H9 (cell line): ENCODE measurements around the gene NAGPA. TPM values are rescaled to one million over a fixed set of nuclear protein-coding genes. Genes with fewer than 3 reads are reported as not detected.

Source experiments
- DNase-seq: peaks from one replicate; pipeline ENCODE4 v3.0.0-alpha.2; 2017
- H2AFZ ChIP-seq: one replicate; pipeline ENCODE4 v1.6.1; 2013; ENCODE audit warnings: mild to moderate bottlenecking, low read length, control low read depth, moderate library complexity
- H2AK5ac ChIP-seq: 2 replicates; pipeline ENCODE4 v1.6.1; 2013; ENCODE audit warnings: low read length, control low read depth, mixed read lengths; ENCODE audit not compliant: insufficient read length
- H2BK120ac ChIP-seq: one replicate; pipeline ENCODE4 v1.6.1; 2013; ENCODE audit warnings: low read depth, mild to moderate bottlenecking, low read length, control low read depth, inconsistent platforms; ENCODE audit not compliant: poor library complexity, severe bottlenecking
- H2BK12ac ChIP-seq: 2 replicates; pipeline ENCODE4 v1.6.1; 2013; ENCODE audit warnings: low read length, control low read depth, mixed read lengths, low read depth; ENCODE audit not compliant: insufficient read length
- H2BK15ac ChIP-seq: 2 replicates; pipeline ENCODE4 v1.6.1; 2013; ENCODE audit warnings: low read depth, low read length, control low read depth
- H2BK20ac ChIP-seq: one replicate; pipeline ENCODE4 v1.6.1; 2013; ENCODE audit warnings: low read depth, mild to moderate bottlenecking, low read length, control low read depth, inconsistent platforms; ENCODE audit not compliant: poor library complexity, severe bottlenecking
- H2BK5ac ChIP-seq: 2 replicates; pipeline ENCODE4 v1.6.1; 2013; ENCODE audit warnings: low read length, control low read depth, mixed read lengths; ENCODE audit not compliant: insufficient read length
- H3K14ac ChIP-seq: 2 replicates; pipeline ENCODE4 v1.6.1; 2013; ENCODE audit warnings: low read length, control low read depth; ENCODE audit not compliant: insufficient read depth
- H3K18ac ChIP-seq: 2 replicates; pipeline ENCODE4 v1.6.1; 2013; ENCODE audit warnings: low read depth, mild to moderate bottlenecking, mixed read lengths, low read length, control low read depth; ENCODE audit not compliant: insufficient read length
- H3K23ac ChIP-seq: 2 replicates; pipeline ENCODE4 v1.6.1; 2013; ENCODE audit warnings: low read length, control low read depth, mixed read lengths, low read depth; ENCODE audit not compliant: insufficient read length
- H3K23me2 ChIP-seq: 2 replicates; pipeline ENCODE4 v1.6.1; 2013; ENCODE audit warnings: low read depth, mild to moderate bottlenecking, mixed read lengths, low read length, control low read depth; ENCODE audit not compliant: insufficient read length, poor library complexity, severe bottlenecking
- H3K27ac ChIP-seq: 2 replicates; pipeline ENCODE4 v1.5.1; 2013; ENCODE audit warnings: low read length, control low read depth, mixed read lengths, low read depth; ENCODE audit not compliant: insufficient read length
- H3K27me3 ChIP-seq: 2 replicates; pipeline ENCODE4 v1.6.1; 2013; ENCODE audit warnings: low read length, control low read depth, inconsistent platforms; ENCODE audit not compliant: insufficient read depth
- H3K4ac ChIP-seq: 2 replicates; pipeline ENCODE4 v1.6.1; 2013; ENCODE audit warnings: low read depth, mild to moderate bottlenecking, control low read depth, inconsistent platforms, low read length, moderate library complexity
- H3K4me1 ChIP-seq: 2 replicates; pipeline ENCODE4 v1.6.1; 2013; ENCODE audit warnings: low read length, control low read depth, inconsistent platforms; ENCODE audit not compliant: insufficient read depth
- H3K4me2 ChIP-seq: 2 replicates; pipeline ENCODE4 v1.6.1; 2013; ENCODE audit warnings: low read length, control low read depth, mixed read lengths; ENCODE audit not compliant: insufficient read length, insufficient read depth
- H3K56ac ChIP-seq: 2 replicates; pipeline ENCODE4 v1.6.1; 2013; ENCODE audit warnings: low read depth, mild to moderate bottlenecking, mixed read lengths, low read length, control low read depth; ENCODE audit not compliant: insufficient read length
- H3K79me1 ChIP-seq: 2 replicates; pipeline ENCODE4 v1.6.1; 2013; ENCODE audit warnings: low read depth, mild to moderate bottlenecking, moderate library complexity, low read length, control low read depth, inconsistent platforms; ENCODE audit not compliant: insufficient read depth, poor library complexity, severe bottlenecking
- H3K79me2 ChIP-seq: 2 replicates; pipeline ENCODE4 v1.6.1; 2013; ENCODE audit warnings: low read length, control low read depth, inconsistent platforms; ENCODE audit not compliant: insufficient read depth
- H3K9ac ChIP-seq: 2 replicates; pipeline ENCODE4 v1.6.1; 2013; ENCODE audit warnings: low read length, control low read depth, mixed read lengths; ENCODE audit not compliant: insufficient read length; ENCODE audit errors: extremely low read depth
- H3K9me3 ChIP-seq: one replicate; pipeline ENCODE4 v1.6.1; 2013; ENCODE audit warnings: low read depth, low read length, inconsistent platforms; ENCODE audit not compliant: control insufficient read depth
- H3T11ph ChIP-seq: one replicate; pipeline ENCODE4 v1.6.1; 2013; ENCODE audit warnings: mild to moderate bottlenecking, low read length, control low read depth, inconsistent platforms
- H4K20me1 ChIP-seq: one replicate; pipeline ENCODE4 v1.6.1; 2013; ENCODE audit not compliant: control insufficient read depth, insufficient read length, insufficient read depth
- H4K5ac ChIP-seq: 2 replicates; pipeline ENCODE4 v1.6.1; 2013; ENCODE audit warnings: low read depth, mild to moderate bottlenecking, mixed read lengths, low read length, control low read depth; ENCODE audit not compliant: insufficient read length
- H4K8ac ChIP-seq: replicated peaks from 2 replicates; pipeline ENCODE4 v1.6.1; 2013; ENCODE audit warnings: low read length, control low read depth, mixed read lengths, low read depth; ENCODE audit not compliant: insufficient read length
- H4K91ac ChIP-seq: 2 replicates; pipeline ENCODE4 v1.6.1; 2013; ENCODE audit warnings: low read depth, mild to moderate bottlenecking, moderate library complexity, mixed read lengths, low read length, control low read depth; ENCODE audit not compliant: insufficient read length
- H3K27ac Mint-ChIP-seq, 3 experiments: 2 replicates in 2 of 3; 3 replicates in 1 of 3; pipeline ENCODE4 v1.8.0; 2020 to 2021; ENCODE audit warnings: mixed read lengths in 3 of 3, mild to moderate bottlenecking in 1 of 3, moderate library complexity in 1 of 3
- H3K27me3 Mint-ChIP-seq: 2 replicates; pipeline ENCODE4 v1.8.0; 2021; ENCODE audit warnings: low read depth, mild to moderate bottlenecking, moderate library complexity, mixed read lengths
- H3K36me3 Mint-ChIP-seq, 3 experiments: 2 replicates in 2 of 3; 3 replicates in 1 of 3; pipeline ENCODE4 v1.8.0; 2020 to 2021; ENCODE audit warnings: low read depth in 3 of 3, mixed read lengths in 3 of 3; ENCODE audit not compliant: insufficient read depth in 1 of 3
- H3K4me1 Mint-ChIP-seq, 2 experiments: 2 replicates each; pipeline ENCODE4 v1.8.0; 2020; ENCODE audit warnings: mixed read lengths in 2 of 2
- H3K4me3 Mint-ChIP-seq, 2 experiments: 2 replicates in 1 of 2; 3 replicates in 1 of 2; pipeline ENCODE4 v1.8.0; 2020 to 2021; ENCODE audit warnings: mild to moderate bottlenecking in 2 of 2, mixed read lengths in 2 of 2, moderate library complexity in 1 of 2
- H3K9me3 Mint-ChIP-seq, 2 experiments: 2 replicates in 1 of 2; 3 replicates in 1 of 2; pipeline ENCODE4 v1.8.0; 2020; ENCODE audit warnings: mild to moderate bottlenecking in 2 of 2, mixed read lengths in 2 of 2, moderate library complexity in 1 of 2
- WGBS: extraction: QIAGEN DNeasy Blood & Tissue Kit; methylation state at CpG from one replicate; pipeline ENCODE4 v1.1.7; 2013; ENCODE audit warnings: missing lambda C conversion rate, low lambda C conversion rate, mixed read lengths; ENCODE audit not compliant: insufficient read length; ENCODE audit errors: extremely low coverage; 5-methylcytosine and 5-hydroxymethylcytosine counted together
- total RNA-seq: library from RNA; stranded (reverse); gene quantifications from 2 replicates; pipeline ENCODE4 v1.2.1, GENCODE V29; 2021
- TF ChIP-seq, protein P1 (sequence below): fragments of 200-600 bp; sonication (generic); conservative IDR thresholded peaks from 3 replicates; pipeline ENCODE4 v1.8.0; 2021; ENCODE audit warnings: antibody characterized with exemption, mild to moderate bottlenecking

NAGPA gene
- total RNA-seq, 1 experiment from 2014 or later: 12.1 TPM

DNA sequence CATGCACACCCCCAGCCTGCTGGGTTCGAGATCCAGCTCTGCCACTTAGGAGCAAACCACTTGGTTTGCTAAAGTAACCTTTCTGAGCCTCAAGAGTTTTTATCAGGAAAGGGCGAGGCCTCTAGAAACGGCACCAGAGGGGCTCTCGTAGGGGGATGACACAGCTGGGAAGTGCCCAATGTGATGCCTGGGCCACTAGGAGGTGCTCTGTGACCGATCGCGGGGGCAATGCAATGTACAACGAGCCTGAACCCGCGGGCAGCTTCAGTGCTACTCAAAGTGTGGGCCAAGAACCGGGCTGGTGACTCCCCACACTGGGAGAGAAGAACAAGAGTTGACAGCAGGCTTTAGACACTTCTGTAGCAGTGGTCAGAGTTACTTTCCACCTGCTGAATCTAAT lies 22.6 kb upstream of the NAGPA start:
- Histone ChIP-seq H3K79me2 (no peaks in the 10 kb centered on the region), H3K4me1 (peaks cover 4% of the 10 kb centered on the region; the same call in 1 of the 2 replicates), H2AK5ac (no peak overlapping the region), H2AFZ (no peak overlapping the region), H4K91ac (no peak overlapping the region), H4K20me1 (no peaks in the 10 kb centered on the region), H3K4me2 (no peak overlapping the region), H2BK120ac (no peak overlapping the region), H3K23me2 (no peaks in the 10 kb centered on the region), H3K9me3 (no peaks in the 10 kb centered on the region), H3K79me1 (no peaks in the 10 kb centered on the region), H3K14ac (no peak overlapping the region), H3T11ph (no peak overlapping the region), H3K18ac (no peak overlapping the region), H2BK5ac (no peak overlapping the region), H3K27ac (no peak overlapping the region), H3K27me3 (no peaks in the 10 kb centered on the region), H2BK20ac (no peak overlapping the region), H2BK12ac (no peak overlapping the region), H4K5ac (no peak overlapping the region), H3K4ac (no peak overlapping the region), H3K56ac (no peak overlapping the region), H2BK15ac (no peak overlapping the region), H3K23ac (no peak overlapping the region), H4K8ac (no peak overlapping the region), H3K9ac (no peak overlapping the region)
- no CpG with 5 or more reads among the region's 11 CpGs for WGBS
- Mint-ChIP-seq H3K4me1 (peaks cover 23 to 27% of the 10 kb centered on the region in 2 experiments), H3K36me3 (no peaks in the 10 kb centered on the region), H3K27me3 (no peaks in the 10 kb centered on the region; the same call in 1 of the 2 replicates), H3K9me3 (no peaks in the 10 kb centered on the region), H3K27ac (no peak overlapping the region; a peak in 1 of 7 replicates), H3K4me3 (no peak overlapping the region)
- DNase-seq: peak; percentile 81
- TF ChIP-seq, protein P1, sequence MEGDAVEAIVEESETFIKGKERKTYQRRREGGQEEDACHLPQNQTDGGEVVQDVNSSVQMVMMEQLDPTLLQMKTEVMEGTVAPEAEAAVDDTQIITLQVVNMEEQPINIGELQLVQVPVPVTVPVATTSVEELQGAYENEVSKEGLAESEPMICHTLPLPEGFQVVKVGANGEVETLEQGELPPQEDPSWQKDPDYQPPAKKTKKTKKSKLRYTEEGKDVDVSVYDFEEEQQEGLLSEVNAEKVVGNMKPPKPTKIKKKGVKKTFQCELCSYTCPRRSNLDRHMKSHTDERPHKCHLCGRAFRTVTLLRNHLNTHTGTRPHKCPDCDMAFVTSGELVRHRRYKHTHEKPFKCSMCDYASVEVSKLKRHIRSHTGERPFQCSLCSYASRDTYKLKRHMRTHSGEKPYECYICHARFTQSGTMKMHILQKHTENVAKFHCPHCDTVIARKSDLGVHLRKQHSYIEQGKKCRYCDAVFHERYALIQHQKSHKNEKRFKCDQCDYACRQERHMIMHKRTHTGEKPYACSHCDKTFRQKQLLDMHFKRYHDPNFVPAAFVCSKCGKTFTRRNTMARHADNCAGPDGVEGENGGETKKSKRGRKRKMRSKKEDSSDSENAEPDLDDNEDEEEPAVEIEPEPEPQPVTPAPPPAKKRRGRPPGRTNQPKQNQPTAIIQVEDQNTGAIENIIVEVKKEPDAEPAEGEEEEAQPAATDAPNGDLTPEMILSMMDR: peak; percentile 82
